Epithelial cell of esophagus (primary cell): Measurements from ENCODE around the gene OIP5.

Experiments
- DNase-seq: peaks from one replicate; pipeline ENCODE4 v3.0.0; 2010; ENCODE audit warnings: low read depth
- H3K4me3 ChIP-seq: 2 replicates; pipeline ENCODE4 v1.5.1; 2011; ENCODE audit warnings: mild to moderate bottlenecking, low read length, control low read depth
- CTCF ChIP-seq: IDR thresholded peaks from 2 replicates; pipeline ENCODE4 v1.5.1; 2011; ENCODE audit warnings: low read depth, mild to moderate bottlenecking, low read length, control low read depth, inconsistent platforms; ENCODE audit not compliant: insufficient read depth; ENCODE audit errors: missing control alignments

The OIP5 gene

GRCh38 chr15:41259546-41260189 is 72.7 kb downstream of the OIP5 start:
- no peak for TF ChIP-seq CTCF
- H3K4me3 ChIP-seq = no peak overlapping the region
- DNase-seq = no peak
